C4-2B (cell line): Measurements from ENCODE around the gene TSPEAR.

ENCODE experiments used
- H3K27ac ChIP-seq: fragments of 450-650 bp; 2 replicates; pipeline ENCODE4 v1.5.1; 2017
- ZFX ChIP-seq: fragments of 450-650 bp; IDR thresholded peaks from 2 replicates; pipeline ENCODE4 v1.6.1; 2017
- TF ChIP-seq, protein P1 (sequence below): fragments of 450-650 bp; conservative IDR thresholded peaks from 2 replicates; pipeline ENCODE4 v1.5.1; 2017; ENCODE audit warnings: mild to moderate bottlenecking

TSPEAR gene

DNA sequence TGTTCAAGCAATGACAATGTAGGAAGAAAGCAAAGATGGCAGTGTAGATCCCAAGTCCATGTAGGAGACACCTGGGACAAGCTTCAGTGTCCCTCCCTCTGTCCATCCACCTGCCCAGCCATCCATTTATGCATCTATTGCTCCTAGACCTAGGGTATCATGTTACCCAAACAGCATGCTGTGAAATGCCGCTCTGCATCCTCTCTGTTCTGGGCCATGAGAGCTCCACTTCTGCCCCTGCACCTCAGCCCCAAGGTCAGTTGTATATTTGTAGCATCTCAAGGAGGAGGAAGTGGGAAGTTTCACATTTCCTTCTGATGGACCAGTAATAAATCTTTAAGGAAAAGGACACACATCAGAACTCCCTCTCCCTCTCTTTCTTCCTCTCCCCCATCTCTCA is 27.9 kb upstream of the TSPEAR start:
- H3K27ac ChIP-seq = no peak overlapping the region
- TF ChIP-seq, protein P1, sequence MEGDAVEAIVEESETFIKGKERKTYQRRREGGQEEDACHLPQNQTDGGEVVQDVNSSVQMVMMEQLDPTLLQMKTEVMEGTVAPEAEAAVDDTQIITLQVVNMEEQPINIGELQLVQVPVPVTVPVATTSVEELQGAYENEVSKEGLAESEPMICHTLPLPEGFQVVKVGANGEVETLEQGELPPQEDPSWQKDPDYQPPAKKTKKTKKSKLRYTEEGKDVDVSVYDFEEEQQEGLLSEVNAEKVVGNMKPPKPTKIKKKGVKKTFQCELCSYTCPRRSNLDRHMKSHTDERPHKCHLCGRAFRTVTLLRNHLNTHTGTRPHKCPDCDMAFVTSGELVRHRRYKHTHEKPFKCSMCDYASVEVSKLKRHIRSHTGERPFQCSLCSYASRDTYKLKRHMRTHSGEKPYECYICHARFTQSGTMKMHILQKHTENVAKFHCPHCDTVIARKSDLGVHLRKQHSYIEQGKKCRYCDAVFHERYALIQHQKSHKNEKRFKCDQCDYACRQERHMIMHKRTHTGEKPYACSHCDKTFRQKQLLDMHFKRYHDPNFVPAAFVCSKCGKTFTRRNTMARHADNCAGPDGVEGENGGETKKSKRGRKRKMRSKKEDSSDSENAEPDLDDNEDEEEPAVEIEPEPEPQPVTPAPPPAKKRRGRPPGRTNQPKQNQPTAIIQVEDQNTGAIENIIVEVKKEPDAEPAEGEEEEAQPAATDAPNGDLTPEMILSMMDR = no peak
- no peak for TF ChIP-seq ZFX

DNA sequence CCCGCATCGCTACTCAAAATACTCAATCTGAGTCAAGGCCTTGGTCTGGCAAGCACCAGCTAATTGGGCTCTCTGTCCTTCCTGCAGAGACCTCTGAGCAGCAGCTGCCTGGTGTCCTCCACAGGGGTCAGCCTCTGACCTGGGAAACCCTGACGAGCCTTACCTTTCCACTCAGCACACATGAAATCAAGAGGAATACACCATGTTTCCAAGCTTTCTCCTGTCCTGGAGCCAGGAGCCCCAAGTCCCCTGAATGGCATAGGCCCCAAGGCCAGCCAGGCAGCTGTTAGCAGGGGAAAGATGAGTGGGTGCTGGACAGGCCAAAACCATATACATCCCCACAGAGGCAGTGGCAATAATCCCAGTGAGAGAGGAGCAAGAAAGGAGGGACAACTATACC is 27.2 kb upstream of the TSPEAR start:
- no peak for TF ChIP-seq ZFX
- TF ChIP-seq, protein P1 = no peak
- no peak overlapping the region for H3K27ac ChIP-seq

DNA sequence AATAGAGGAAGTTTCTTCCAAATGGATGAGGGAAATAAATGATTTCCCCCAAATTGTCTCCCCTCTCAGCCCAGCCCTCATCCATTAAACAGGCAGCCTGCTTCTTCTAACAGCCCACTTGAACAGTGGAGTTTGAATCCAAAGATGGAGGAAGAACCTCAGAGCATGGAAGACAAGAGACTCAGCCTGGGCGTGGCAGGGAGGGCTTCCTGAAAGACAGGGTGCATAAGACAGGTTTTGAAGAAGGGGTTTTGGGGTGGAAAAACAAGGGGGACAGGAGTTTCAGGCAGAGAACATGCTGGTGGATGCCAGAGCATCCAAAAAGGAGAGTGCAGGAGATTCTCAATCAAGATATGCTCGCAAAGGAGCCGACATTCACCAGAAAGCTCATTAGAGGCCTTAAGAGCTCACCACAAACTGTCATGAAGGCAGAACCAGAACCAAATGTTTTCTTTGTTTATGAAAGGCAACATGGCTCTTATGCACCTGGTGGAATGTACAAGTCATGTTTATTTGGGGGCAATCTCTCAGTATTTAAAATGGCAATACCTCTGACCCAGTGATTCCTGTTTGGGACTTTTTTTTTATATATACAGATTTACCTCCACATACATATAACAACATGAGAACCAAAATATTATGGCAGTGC is 26.5 kb upstream of the TSPEAR start:
- no peak overlapping the region; the same call in 1 of the 2 replicates for H3K27ac ChIP-seq
- no peak for TF ChIP-seq ZFX
- TF ChIP-seq, protein P1 = no peak

DNA sequence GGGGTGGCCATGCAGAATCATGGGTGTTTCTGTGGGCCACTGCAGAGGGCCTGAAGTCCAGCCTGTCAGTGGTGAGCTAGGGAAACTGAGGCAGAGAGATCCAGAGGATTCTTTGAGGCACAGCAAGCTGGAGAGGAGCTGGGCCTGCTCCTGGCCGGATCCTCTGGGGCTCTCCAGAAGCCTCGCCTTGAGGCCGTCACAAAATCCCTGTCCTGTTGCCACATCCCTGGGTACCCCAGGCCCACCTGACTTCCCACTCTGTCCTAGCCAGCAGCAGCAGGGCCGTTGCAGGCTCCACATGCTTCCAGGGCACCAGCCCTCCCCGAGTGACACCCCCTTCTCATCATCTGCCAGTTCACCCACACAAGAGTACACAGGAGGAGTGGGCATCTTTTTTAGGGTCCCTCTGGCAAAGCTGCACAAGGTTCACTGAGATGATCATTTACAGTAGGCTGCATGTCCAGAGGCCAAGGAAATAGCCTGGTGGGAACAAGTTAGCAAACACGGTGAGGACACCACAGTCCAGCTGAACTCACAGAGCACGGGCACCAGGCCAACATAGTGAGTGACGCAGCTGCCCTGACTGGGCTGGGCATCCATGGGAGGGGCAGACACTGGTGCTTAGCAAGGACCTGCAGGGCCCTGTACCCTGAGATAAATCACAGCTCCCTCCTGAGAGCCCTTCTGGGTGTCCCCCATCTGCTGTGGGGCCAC is 25.1 kb upstream of the TSPEAR start:
- peak overlapping the region; percentile 74 for H3K27ac ChIP-seq
- TF ChIP-seq ZFX = no peak
- TF ChIP-seq, protein P1 = no peak

DNA sequence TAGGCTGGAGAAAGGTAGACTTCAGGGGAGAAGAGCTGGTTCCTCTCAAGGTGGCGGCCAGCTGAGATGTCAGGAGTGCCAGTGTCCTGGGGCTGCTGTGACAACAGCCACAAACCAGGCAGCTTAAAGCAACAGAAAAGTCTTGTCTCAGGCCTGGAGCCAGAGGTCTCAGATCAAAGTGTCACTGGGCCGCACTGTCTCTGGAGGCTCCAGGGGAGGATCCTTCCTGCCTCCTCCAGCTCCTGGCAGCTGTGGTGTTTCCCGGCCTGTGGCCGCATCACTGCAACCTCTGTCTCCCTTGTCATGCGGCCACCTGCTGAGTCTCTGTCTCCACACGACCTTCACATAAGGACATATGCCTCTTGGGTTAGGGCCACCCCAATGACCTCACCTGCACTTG is 24.4 kb upstream of the TSPEAR start:
- TF ChIP-seq, protein P1 = no peak
- no peak for TF ChIP-seq ZFX
- H3K27ac ChIP-seq = peak overlapping the region; percentile 74

DNA sequence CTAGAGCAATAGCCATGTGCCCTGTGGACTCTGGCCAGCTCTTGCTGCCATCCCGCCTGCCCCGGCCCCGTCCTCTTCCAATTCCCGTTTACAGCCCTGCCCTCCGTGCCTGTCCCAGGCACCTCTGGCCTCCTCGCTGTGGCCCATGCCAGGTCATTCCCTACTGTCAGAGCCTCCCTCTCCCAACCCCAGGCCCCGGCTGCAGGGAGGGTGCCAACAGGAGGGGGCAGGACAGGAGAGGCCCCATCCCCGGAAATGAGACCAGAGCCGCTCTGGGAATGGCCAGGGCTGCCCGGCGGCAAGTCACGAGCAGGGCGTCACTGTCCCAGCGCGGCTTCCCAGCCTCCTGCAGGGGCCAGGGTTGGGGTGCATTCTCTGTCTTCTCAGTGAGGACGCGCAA is 23.5 kb upstream of the TSPEAR start:
- peak overlapping the region; percentile 74; the same call in 1 of the 2 replicates for H3K27ac ChIP-seq
- TF ChIP-seq, protein P1 = no peak
- no peak for TF ChIP-seq ZFX

DNA sequence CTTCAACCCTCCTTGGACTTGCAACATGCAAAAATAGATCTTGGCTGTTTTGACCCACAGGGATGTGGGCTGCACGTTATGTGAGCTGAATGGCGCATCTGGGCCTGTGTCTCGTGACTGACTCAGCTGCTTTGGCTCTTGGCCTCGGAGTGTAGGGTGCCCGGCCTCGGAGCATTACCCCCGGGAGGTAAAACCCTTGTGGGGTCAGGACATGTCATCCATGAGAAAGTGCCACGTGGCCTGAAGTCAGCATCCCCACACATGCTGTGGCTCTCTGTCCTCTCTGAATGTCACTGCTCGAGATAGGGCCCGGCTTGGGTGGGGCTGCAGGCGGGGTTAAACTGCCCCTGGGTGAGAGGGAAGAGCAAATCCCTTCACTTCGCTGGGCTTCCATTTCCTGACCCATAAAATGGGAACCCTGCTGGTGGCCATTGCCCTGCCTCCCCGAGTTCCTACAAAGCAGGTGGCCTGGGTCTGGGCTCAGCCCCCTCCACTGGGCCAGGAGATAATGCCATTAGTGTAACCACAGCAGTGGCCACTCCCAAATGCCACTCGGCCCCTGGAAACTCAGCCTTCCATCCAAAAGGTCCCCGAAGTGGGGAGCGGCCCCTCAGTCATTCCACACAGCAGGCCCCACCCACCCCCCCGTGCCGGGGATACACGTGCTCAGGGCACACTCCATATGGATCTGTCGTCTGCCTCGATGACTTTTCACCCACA is 22.8 kb upstream of the TSPEAR start:
- no peak for TF ChIP-seq ZFX
- TF ChIP-seq, protein P1 = no peak
- no peak overlapping the region; the same call in 1 of the 2 replicates for H3K27ac ChIP-seq
